ENCODE results near the gene TSPAN18.

TSPAN18 gene

DNA sequence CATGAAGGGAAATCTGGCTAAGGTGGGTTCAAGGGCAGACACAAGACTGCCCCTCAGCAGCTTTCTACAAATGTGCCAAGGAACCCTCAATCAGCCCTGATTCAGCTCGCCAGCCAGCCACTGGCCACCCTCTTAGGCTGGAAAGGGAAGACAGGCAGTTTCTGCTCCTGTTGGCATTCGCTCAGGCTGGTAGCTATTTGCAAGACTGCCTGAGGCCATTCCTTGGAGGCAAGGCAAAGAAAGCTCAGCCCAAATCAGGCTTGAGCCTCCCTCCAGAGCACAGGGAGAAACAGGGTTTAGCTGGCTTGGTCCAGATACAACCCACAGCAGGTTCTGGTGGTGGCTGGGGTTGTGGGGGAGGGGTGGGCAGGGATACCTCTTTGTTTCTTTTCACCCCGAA is 204.7 kb downstream of the TSPAN18 start:
- DNase-seq: no peak

GRCh38 chr11:44934110-44934509 is 207.3 kb downstream of the TSPAN18 start:
- DNase-seq: no peak

GRCh38 chr11:44934735-44935250 is 208.0 kb downstream of the TSPAN18 start:
- DNase-seq: no peak

GRCh38 chr11:44936525-44936924 is 209.8 kb downstream of the TSPAN18 start:
- DNase-seq: peak; percentile 67

DNA sequence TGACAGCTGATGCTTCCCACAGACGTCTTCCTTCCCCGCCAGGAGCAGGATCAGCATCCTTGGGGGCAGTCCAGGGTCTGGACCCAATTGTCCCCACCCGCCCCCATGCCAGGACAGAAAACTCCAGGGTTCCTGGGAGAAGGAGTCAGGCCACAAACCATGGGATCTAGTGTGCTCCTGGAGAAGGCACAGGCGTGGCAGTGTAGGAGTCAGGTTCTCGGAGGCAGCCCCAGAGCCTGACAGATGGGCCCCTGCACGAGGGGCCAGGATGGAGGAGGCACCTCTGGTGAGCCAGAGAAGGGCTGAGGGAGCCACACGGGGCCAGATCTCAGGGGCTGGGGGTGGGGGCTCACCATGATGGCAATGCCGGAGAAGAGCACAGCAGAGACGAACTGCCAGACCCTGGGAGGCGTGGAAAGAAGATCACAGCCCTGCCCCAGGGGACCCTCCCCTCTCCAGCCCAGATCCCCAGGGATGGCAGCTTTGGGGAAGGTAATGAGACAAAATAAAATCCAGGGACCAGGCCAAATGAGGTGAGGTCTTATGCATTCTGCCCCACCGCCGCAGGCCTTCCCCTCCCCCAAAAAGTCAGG is 210.3 kb downstream of the TSPAN18 start:
- DNase-seq: no peak

- DNase-seq: no peak
Measured at GRCh38 chr11:44938066-44938691, 211.4 kb downstream of the TSPAN18 start.

DNA sequence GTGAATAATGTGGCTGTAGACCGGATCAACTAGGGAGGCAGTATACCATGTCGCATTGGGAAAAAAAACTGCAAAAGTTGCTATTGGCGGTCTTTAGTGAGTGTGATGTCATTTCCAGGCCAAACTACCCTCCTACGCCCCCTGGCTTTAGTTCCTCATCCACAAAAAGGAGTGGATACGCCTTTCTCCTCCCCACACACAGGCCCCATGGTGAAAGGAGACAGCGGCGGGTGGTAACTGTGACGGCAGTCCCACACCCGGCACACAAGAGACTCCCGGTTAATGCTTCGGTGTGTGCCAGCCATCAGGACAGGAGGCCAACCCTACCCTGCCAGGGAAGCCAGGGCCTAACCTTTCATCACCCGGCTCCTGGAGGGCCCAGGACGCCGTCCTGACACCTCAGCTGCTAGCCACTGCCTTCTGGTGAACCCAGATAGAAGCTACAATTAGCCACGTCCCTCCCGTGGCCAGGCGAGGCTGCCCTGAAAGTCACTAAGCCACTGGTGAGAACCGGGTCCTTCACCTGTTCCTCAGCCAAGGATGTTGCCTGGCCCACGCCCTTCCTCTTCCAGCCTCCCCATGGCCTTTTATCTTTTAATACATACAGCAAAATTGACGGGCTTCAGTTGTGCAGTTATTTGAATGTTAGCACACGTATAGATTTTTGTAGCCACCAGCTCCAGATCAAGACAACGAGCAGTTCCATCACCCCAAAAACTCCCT is 213.1 kb downstream of the TSPAN18 start:
- DNase-seq: no peak

GRCh38 chr11:44940404-44940803 is 213.6 kb downstream of the TSPAN18 start:
- DNase-seq: no peak

- DNase-seq: no peak
Measured at GRCh38 chr11:44940835-44941234, 214.1 kb downstream of the TSPAN18 start.

DNA sequence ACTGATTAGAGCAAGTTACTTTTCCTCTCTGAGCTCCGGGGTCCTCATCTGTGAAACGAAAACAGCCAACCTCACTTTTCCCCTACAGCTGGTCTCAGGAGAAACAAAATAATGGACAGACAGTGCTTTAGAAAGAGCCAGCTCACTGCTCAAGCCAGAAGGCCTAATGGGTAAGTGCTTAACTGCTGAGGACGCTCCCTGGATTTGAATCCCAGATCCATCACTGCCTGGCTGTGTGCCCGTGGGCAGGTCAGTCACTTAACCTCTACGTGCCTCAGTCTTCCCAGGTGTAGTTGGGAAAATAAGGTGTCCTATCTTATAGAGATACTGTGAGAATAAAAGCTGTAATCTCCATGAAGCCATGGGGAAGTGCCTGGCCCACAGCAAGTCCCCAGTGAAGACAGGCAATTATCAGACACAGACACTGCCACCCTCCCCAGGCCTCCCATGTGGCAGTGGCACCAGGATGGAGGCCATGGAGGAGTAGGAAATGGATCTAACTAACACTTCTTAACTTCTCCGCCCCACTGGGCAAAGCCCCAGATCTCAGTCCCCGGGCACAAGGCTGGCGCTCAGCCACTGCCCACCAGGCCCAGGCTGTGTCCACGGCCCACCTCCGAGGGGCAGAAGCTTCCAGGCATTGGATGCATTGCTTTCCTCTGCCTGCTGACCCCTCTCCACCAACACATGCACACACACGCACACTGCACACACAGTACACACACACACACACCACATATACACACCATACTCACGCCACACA is 214.7 kb downstream of the TSPAN18 start:
- no peak for DNase-seq

DNA sequence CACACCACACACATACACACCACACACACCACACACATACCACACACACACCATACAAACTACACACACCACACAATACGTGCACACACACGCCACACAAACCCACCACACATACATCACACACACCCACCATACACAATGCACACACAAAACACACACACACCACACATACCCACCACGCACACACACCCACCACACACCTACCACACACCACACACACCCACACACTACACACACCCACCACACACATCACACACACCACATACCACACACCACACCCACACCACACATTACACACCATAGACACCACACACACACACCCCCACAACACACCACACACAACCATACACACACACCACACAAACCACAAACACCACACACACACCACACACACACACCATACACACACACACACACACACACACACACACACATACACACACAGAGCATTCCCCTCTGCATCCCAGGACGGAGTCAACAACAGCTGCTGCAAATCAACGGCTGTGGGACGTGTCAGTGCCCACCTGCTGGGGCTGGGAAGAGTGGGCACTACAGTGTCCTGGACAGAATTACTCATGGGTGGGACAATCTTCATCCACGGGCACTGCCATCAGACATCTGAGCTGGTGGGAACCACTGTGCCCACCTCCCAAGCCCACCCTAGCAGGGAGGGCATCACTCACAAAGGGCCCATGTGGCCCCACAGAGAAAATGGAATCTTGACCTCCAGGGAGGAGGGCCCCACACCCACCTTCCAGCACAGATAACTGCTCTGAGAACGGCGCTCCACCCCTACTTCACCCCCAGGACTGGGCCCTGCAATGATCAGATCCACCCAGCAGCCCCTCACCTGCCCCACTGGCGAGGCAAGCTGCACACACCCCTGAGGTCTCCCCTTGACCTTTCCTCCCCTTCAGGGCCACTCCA is 215.5 kb downstream of the TSPAN18 start:
- no peak for DNase-seq

DNA sequence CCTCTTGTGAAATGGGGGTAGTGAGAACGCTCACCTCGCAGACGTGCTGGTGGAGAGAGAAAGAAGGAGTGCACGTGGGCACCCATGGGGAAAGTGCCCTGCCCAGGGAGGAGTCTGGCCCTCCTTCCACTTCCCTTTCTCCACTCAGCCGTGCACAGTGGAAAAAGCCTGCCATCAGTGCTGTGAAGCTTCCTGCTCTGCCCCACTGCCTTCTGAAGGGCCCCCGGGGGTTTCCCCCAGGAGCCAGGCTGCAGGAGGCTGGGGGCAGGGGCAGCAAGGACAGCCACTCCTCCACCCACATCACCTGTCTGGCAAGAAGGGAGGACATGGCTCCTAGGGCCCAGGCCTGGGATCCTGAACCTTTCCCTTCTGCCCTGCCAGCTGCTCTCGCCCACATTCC is 216.4 kb downstream of the TSPAN18 start:
- DNase-seq: no peak

- DNase-seq: no peak
Measured at GRCh38 chr11:44943696-44944095, 216.9 kb downstream of the TSPAN18 start.

GRCh38 chr11:44944181-44944852 is 217.6 kb downstream of the TSPAN18 start:
- no peak for DNase-seq

DNA sequence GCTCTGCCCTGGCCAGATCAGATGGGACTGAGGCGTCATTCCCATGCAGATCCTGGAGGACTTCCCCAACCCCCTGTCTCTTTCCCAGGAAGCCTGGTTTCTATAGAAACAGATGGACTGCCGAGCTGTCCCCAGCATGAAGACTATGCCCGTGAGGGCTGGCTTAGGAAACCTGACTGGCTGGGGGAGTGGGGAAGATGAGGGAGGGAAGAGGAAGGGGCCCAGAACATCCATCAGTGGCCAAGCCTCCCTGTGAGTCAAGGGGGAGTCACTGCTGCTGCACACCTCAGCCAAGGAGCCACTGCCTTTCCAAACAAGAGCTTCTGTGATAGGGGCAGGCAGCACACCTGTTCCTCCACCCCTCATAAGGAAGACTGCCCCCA is 218.1 kb downstream of the TSPAN18 start:
- no peak for DNase-seq

GRCh38 chr11:44945666-44946065 is 218.9 kb downstream of the TSPAN18 start:
- no peak for DNase-seq

- no peak for DNase-seq
Measured at GRCh38 chr11:44946263-44946662, 219.5 kb downstream of the TSPAN18 start.

- no peak for DNase-seq
Measured at GRCh38 chr11:44947114-44947513, 220.4 kb downstream of the TSPAN18 start.

DNA sequence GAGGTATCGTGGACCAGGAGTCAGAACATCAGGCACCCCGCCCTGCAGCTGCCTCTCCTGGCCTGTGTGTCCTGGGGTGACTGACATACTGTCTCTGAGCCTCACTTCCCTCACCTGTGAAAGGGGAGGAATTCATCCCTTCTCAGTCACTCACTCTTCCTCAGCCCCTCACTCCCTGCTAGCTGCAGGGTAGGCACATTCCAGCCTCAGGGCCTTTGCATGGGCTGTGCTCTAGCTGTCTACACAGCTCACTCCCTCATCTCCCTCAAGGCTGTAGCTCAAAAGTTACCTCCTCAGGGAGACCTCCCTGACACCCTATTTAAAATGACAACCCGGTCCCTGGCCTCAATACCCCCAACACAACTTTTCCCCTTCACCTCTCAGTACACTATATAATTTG is 221.4 kb downstream of the TSPAN18 start:
- no peak for DNase-seq

- no peak for DNase-seq
Measured at GRCh38 chr11:44949160-44950030, 222.6 kb downstream of the TSPAN18 start.

All from NCI-H748 treated with DMSO at 0.1 percent for 48 hours (cell line).